ENCODE results near the gene GPD2. TPM values are rescaled to one million over a fixed set of nuclear protein-coding genes. Genes with fewer than 3 reads are reported as not detected.

Gene GPD2
- total RNA-seq, 1 donor from 2014 or later: 3.2 TPM

Other genes starting within 250 kb of the GPD2 start
- 0.91 TPM for gene NR4A2, start 103.7 kb upstream of the GPD2 start, total RNA-seq

Data from left lobe of liver (tissue), 1 donor.